Esophagus muscularis mucosa (tissue), 4 donors: Measurements from ENCODE around the gene SRGN. TPM values are rescaled to one million over a fixed set of nuclear protein-coding genes. Genes with fewer than 3 reads are reported as not detected.

ENCODE experiments used
- DNase-seq: peaks from one replicate; pipeline ENCODE4 v3.0.0-alpha.2; 2017; ENCODE audit errors: extremely low spot score
- H3K27ac ChIP-seq, 4 donors: fragments of 200-600 bp; sonication (generic); replicated peaks in 1 of 4; 1 replicate in 3 of 4; 2 replicates in 1 of 4; pipeline ENCODE4 v1.5.1; 2016 to 2019; ENCODE audit warnings: mild to moderate bottlenecking in 1 of 4
- H3K27me3 ChIP-seq, 4 donors: fragments of 200-600 bp; sonication (generic); one replicate each; pipeline versions ENCODE4 v1.5.1 to v1.6.0; 2016 to 2019
- H3K36me3 ChIP-seq, 4 donors: fragments of 200-600 bp; sonication (generic); one replicate each; pipeline ENCODE4 v1.5.1; 2016 to 2019
- H3K4me1 ChIP-seq, 4 donors: fragments of 200-600 bp; sonication (generic); one replicate each; pipeline ENCODE4 v1.5.1; 2016 to 2019
- H3K4me3 ChIP-seq, 4 donors: fragments of 200-600 bp; sonication (generic); 1 replicate in 2 of 4; 2 replicates in 2 of 4; pipeline ENCODE4 v1.5.1; 2016 to 2019; ENCODE audit warnings: mild to moderate bottlenecking in 4 of 4, moderate library complexity in 1 of 4
- H3K9me3 ChIP-seq, 4 donors: fragments of 200-600 bp; sonication (generic); 1 replicate in 3 of 4; 2 replicates in 1 of 4; pipeline ENCODE4 v1.5.1; 2016 to 2019
- CTCF ChIP-seq, 3 experiments: fragments of 200-600 bp in 2 of 3; fragments of 450-650 bp in 1 of 3; sonication (generic) in 2 of 3; IDR thresholded peaks; one replicate each; pipeline ENCODE4 v1.5.1; 2017 to 2019; ENCODE audit warnings: antibody characterized with exemption in 3 of 3, mild to moderate bottlenecking in 2 of 3, moderate library complexity in 1 of 3
- EP300 ChIP-seq: sonication (generic); formaldehyde crosslinking; IDR thresholded peaks from one replicate; pipeline ENCODE4 v1.6.1; 2017; ENCODE audit warnings: antibody characterized with exemption
- POLR2A ChIP-seq: fragments of 450-650 bp; IDR thresholded peaks from one replicate; pipeline ENCODE4 v1.6.1; 2017; ENCODE audit warnings: antibody characterized with exemption, moderate library complexity, mild to moderate bottlenecking, low read depth
- POLR2AphosphoS5 ChIP-seq, 2 donors: sonication (generic); formaldehyde crosslinking; IDR thresholded peaks; one replicate each; pipeline ENCODE4 v1.6.1; 2017; ENCODE audit warnings: antibody characterized with exemption in 2 of 2
- WGBS: methylation state at CpG from one replicate; pipeline ENCODE4 v1.1.5; 2018; 5-methylcytosine and 5-hydroxymethylcytosine counted together
- intact Hi-C: fragments of 100-400 bp; cut with DNase I; formaldehyde crosslinking; loops from one replicate; pipeline ENCODE4 v1.15.1; 2023
- total RNA-seq, 4 donors: library from RNA; depleted of rRNA; stranded (reverse); fragments of >200 nt; gene quantifications; one replicate each; pipeline versions ENCODE4 v1.1.0 to v1.2.1, GENCODE V29; 2016

Gene SRGN
- total RNA-seq, 4 donors from 2014 or later = 44.9 to 201 (median 82.3) TPM

DNA sequence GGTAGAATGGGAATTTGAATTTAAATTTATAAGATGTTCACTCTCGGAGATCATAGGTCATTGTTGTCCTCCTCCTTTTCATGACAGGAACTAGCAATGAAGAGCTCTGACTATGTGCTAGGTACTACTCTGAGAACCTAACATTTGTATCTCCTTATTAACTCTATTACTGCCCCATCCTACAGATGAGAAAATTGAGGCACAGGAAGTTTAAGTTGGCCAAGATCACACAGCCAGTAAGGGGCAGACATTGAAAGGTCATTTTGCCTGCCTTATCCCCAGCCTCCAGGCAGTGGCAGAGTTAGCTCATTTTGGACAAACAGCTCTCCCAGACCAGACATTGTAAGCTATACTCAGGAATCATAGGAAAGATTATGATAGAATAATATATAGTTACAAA is 6.0 kb downstream of the SRGN start:
- H3K4me3 ChIP-seq = no peak overlapping the region
- H3K36me3 ChIP-seq = peaks cover 0 to 14% (median 3%) of the 10 kb centered on the region in 4 donors
- no peak for TF ChIP-seq EP300
- TF ChIP-seq POLR2A = no peak
- TF ChIP-seq POLR2AphosphoS5 (IDR thresholded peaks at IDR 0.05) = no peak
- H3K27ac ChIP-seq = peak overlapping the region in 1 of 4 donors; percentile 11
- peaks cover 0 to 12% (median 8%) of the 10 kb centered on the region in 4 donors for H3K4me1 ChIP-seq
- H3K27me3 ChIP-seq = no peaks in the 10 kb centered on the region
- intact Hi-C loops = loop anchor here (5.0 kb wide), 1 partner anchor 92 kb away; no protein-coding TSS in a partner anchor
- no peaks in the 10 kb centered on the region for H3K9me3 ChIP-seq
- WGBS = 91% methylated on average over 1 of the region's 1 CpG
- no peak for DNase-seq

GRCh38 chr10:69096045-69096444 is 8.1 kb downstream of the SRGN start:
- peaks cover 0 to 9% (median 6%) of the 10 kb centered on the region in 4 donors for H3K4me1 ChIP-seq
- no peaks in the 10 kb centered on the region for H3K27me3 ChIP-seq
- intact Hi-C loops = no loop called here
- 68% methylated on average over 2 of the region's 2 CpGs for WGBS
- no peak overlapping the region for H3K4me3 ChIP-seq
- H3K27ac ChIP-seq = no peak overlapping the region
- H3K9me3 ChIP-seq = no peaks in the 10 kb centered on the region
- peaks cover 0 to 20% (median 9%) of the 10 kb centered on the region in 4 donors for H3K36me3 ChIP-seq
- no peak for DNase-seq
- TF ChIP-seq CTCF (IDR thresholded peaks at IDR 0.05) (no peak), POLR2A (no peak), POLR2AphosphoS5 (IDR thresholded peaks at IDR 0.05) (no peak)

DNA sequence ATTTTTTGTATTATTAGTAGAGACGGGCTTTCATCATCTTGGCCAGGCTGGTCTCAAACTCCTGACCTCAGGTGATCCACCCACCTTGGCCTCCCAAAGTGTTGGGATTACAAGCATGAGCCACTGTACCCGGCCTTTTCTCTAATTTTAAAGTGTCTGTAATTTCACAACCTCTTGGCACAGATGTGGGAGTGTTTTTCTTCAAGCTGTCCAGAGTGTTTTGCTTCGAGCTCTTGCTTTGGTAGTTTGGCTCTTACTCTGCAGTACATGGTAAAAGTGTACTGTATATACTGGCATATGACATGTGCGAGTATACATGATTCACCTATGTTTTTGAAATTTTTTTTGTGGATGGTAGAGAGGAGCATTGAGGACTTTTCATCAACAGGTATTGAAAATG is 9.8 kb downstream of the SRGN start:
- Histone ChIP-seq H3K36me3 (peaks cover 0 to 20% (median 9%) of the 10 kb centered on the region in 4 donors), H3K9me3 (no peaks in the 10 kb centered on the region), H3K27ac (no peak overlapping the region), H3K4me3 (no peak overlapping the region), H3K27me3 (no peaks in the 10 kb centered on the region), H3K4me1 (peaks cover 0 to 9% (median 5%) of the 10 kb centered on the region in 4 donors)
- WGBS = 81% methylated on average over 4 of the region's 4 CpGs
- TF ChIP-seq POLR2A (no peak), POLR2AphosphoS5 (IDR thresholded peaks at IDR 0.05) (no peak), EP300 (no peak), CTCF (IDR thresholded peaks at IDR 0.05) (no peak)
- intact Hi-C loops = no loop called here
- no peak for DNase-seq

DNA sequence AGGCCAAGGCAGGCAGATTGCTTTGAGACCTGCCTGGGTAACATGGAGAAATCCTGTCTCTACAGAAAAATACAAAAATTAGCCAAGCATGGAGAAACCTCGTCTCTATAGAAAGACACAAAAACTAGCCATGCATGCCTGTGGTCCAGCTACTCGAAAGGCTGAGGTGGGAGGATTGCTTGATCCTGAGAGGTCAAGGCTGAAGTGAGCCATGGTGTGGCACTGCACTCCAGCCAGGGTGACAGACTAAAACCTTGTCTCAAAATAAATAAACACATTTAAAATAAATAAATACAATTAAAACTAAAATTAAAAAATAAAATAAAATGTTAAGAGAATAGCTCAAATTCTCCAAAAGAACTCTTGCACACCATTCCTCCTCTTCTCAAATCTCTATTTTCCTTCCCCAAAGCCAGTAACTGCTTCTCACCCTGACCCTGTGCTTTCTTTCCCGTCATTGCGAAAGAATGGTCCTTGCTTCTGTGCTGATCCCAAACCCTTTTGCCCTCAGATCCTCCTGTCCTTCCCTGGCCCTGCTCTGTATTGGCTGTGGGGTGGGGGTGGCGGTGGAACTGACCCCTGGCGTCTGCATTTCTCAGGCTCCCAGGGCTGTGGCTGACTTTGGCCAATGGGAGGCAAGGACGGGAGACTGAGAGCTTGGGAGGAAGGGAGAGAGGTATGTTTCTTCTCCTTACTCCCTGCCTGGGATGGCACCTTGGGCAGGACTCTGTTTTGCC is 12.4 kb downstream of the SRGN start:
- Histone ChIP-seq H3K36me3 (peaks cover 0 to 31% (median 14%) of the 10 kb centered on the region in 4 donors), H3K4me3 (no peak overlapping the region), H3K9me3 (no peaks in the 10 kb centered on the region), H3K27ac (no peak overlapping the region), H3K27me3 (peaks cover 0 to 5% (median 0%) of the 10 kb centered on the region in 4 donors), H3K4me1 (no peaks in the 10 kb centered on the region)
- no peak for TF ChIP-seq POLR2A
- TF ChIP-seq POLR2AphosphoS5 (IDR thresholded peaks at IDR 0.05) = no peak
- no peak for TF ChIP-seq EP300
- no peak for TF ChIP-seq CTCF (IDR thresholded peaks at IDR 0.05)
- intact Hi-C loops = no loop called here
- WGBS = 39% methylated on average over 7 of the region's 7 CpGs
- no peak for DNase-seq

- intact Hi-C loops = no loop called here
- no peaks in the 10 kb centered on the region for H3K4me1 ChIP-seq
- DNase-seq = no peak
- H3K27ac ChIP-seq = no peak overlapping the region
- H3K27me3 ChIP-seq = peaks cover 0 to 5% (median 0%) of the 10 kb centered on the region in 4 donors
- 78% methylated on average over 6 of the region's 6 CpGs for WGBS
- H3K4me3 ChIP-seq = no peak overlapping the region
- H3K9me3 ChIP-seq = no peaks in the 10 kb centered on the region
- H3K36me3 ChIP-seq = peaks cover 0 to 35% (median 15%) of the 10 kb centered on the region in 4 donors
- TF ChIP-seq POLR2AphosphoS5 (IDR thresholded peaks at IDR 0.05) (no peak), POLR2A (no peak), CTCF (IDR thresholded peaks at IDR 0.05) (no peak), EP300 (no peak)
Measured at GRCh38 chr10:69101451-69102095, 13.7 kb downstream of the SRGN start.
